Endothelial cell of umbilical vein (primary cell): ENCODE results near the gene DDOST. TPM values are rescaled to one million over a fixed set of nuclear protein-coding genes. Genes with fewer than 3 reads are reported as not detected.

ENCODE experiments used
- BruUV-seq: library from RNA; stranded (reverse); fragments of 400-500 nt; replicated peaks from 2 replicates; lab custom pipeline; 2021; lab: Mats Ljungman, UMichigan
- CTCF ChIA-PET: fragments of 300-600, 350-600 bp; sonication (Branson Sonifier 250); formaldehyde crosslinking; loops from one replicate; lab custom pipeline; 2021; ENCODE audit warnings: antibody characterized with exemption, inconsistent platforms; lab: Charles Lee
- POLR2A ChIA-PET: fragments of 300-600, 350-600 bp; sonication (Branson Sonifier 250); formaldehyde crosslinking; loops from one replicate; lab custom pipeline; 2021; ENCODE audit warnings: antibody characterized with exemption, inconsistent platforms; lab: Charles Lee
- DNase-seq: peaks from one replicate; pipeline ENCODE4 v3.0.0-alpha.2; 2011; ENCODE audit warnings: low read depth, low spot score
- FAIRE-seq: peaks from 2 replicates; lab custom pipeline; 2011; peaks lifted over from hg19 to GRCh38; lab: Jason Lieb, UNC
- H2AFZ ChIP-seq: 2 replicates; pipeline ENCODE4 v1.6.0; 2012; ENCODE audit warnings: low read depth, low read length, control low read depth, inconsistent platforms
- H3K27ac ChIP-seq: 2 replicates; pipeline ENCODE4 v1.5.1; 2011; ENCODE audit warnings: low read depth, mild to moderate bottlenecking, control low read depth, low read length, moderate library complexity; ENCODE audit not compliant: insufficient read depth
- H3K27me3 ChIP-seq, 2 experiments: 2 replicates each; pipeline versions ENCODE4 v1.6.0 to v1.6.1; 2011; ENCODE audit warnings: low read length in 2 of 2, mixed read lengths in 1 of 2; ENCODE audit not compliant: control insufficient read depth in 2 of 2, insufficient read depth in 2 of 2
- H3K36me3 ChIP-seq, 2 experiments: 2 replicates in 1 of 2; 3 replicates in 1 of 2; pipeline ENCODE4 v1.5.1; 2011; ENCODE audit warnings: low read length in 2 of 2, mild to moderate bottlenecking in 1 of 2, moderate library complexity in 1 of 2; ENCODE audit not compliant: control insufficient read depth in 2 of 2, insufficient read depth in 2 of 2; ENCODE audit errors: extremely low read depth in 1 of 2
- H3K4me1 ChIP-seq: 3 replicates; pipeline ENCODE4 v1.5.1; 2011; ENCODE audit warnings: mild to moderate bottlenecking, low read length; ENCODE audit not compliant: control insufficient read depth, insufficient read depth; ENCODE audit errors: extremely low read depth
- H3K4me2 ChIP-seq: 2 replicates; pipeline ENCODE4 v1.6.1; 2011; ENCODE audit warnings: low read length, control low read depth, mixed read lengths; ENCODE audit not compliant: insufficient read depth
- H3K4me3 ChIP-seq, 3 experiments: fragments of 200-600 bp in 1 of 3; sonication (generic), shearing (Covaris generic) in 1 of 3; replicated peaks in 1 of 3; 2 replicates each; pipeline ENCODE4 v1.5.1; 2011 to 2016; ENCODE audit warnings: control low read depth in 3 of 3, low read length in 3 of 3, mild to moderate bottlenecking in 2 of 3, inconsistent platforms in 1 of 3, low read depth in 1 of 3, moderate library complexity in 1 of 3; ENCODE audit not compliant: insufficient read depth in 1 of 3
- H3K79me2 ChIP-seq: 2 replicates; pipeline ENCODE4 v1.6.0; 2012; ENCODE audit warnings: low read length, inconsistent platforms; ENCODE audit not compliant: control insufficient read depth, insufficient read depth
- H3K9ac ChIP-seq: replicated peaks from 2 replicates; pipeline ENCODE3; 2011; ENCODE audit warnings: low read length, control low read depth; ENCODE audit not compliant: insufficient read depth; ENCODE audit errors: extremely low read depth
- H3K9me1 ChIP-seq: replicated peaks from 3 replicates; pipeline ENCODE4 v1.6.0; 2011; ENCODE audit warnings: mild to moderate bottlenecking, low read length; ENCODE audit not compliant: control insufficient read depth, insufficient read depth; ENCODE audit errors: extremely low read depth
- H3K9me3 ChIP-seq: replicated peaks from 2 replicates; pipeline ENCODE4 v1.5.1; 2012; ENCODE audit warnings: low read length, inconsistent platforms; ENCODE audit not compliant: control insufficient read depth, insufficient read depth
- H4K20me1 ChIP-seq: replicated peaks from 2 replicates; pipeline ENCODE3; 2011; ENCODE audit warnings: mild to moderate bottlenecking, low read length; ENCODE audit not compliant: control insufficient read depth, insufficient read depth; ENCODE audit errors: extremely low read depth
- CTCF ChIP-seq, 2 donors: IDR thresholded peaks; 1 replicate in 1 of 2; 2 replicates in 1 of 2; pipeline ENCODE4 v1.5.1; 2011; ENCODE audit warnings: low read length in 2 of 2, mild to moderate bottlenecking in 2 of 2, moderate library complexity in 2 of 2, control low read depth in 1 of 2, inconsistent platforms in 1 of 2, low read depth in 1 of 2; ENCODE audit not compliant: insufficient read depth in 1 of 2; ENCODE audit errors: extremely low read depth in 1 of 2
- GATA2 ChIP-seq: IDR thresholded peaks from 2 replicates; pipeline ENCODE4 v1.7.0; 2011; ENCODE audit warnings: low read depth, mild to moderate bottlenecking, moderate library complexity, mixed read lengths, low read length; ENCODE audit not compliant: insufficient read length, insufficient read depth
- MYC ChIP-seq: IDR thresholded peaks from one replicate; pipeline ENCODE4 v1.6.1; 2011; ENCODE audit warnings: mild to moderate bottlenecking, low read depth, low read length
- POLR2A ChIP-seq: IDR thresholded peaks from 2 replicates; pipeline ENCODE4 v1.6.1; 2012; ENCODE audit warnings: low read depth, mild to moderate bottlenecking, control low read depth, low read length
- POLR2AphosphoS5 ChIP-seq: IDR thresholded peaks from 2 replicates; pipeline ENCODE4 v1.6.1; 2012; ENCODE audit warnings: low read depth, mild to moderate bottlenecking, control low read depth, low read length, moderate library complexity; ENCODE audit not compliant: insufficient read depth
- dilution Hi-C: fragments of 300-500 bp; cut with MboI; formaldehyde crosslinking; loops from one replicate; pipeline ENCODE4 v1.15.0; 2019; ENCODE audit warnings: low sequenced_read_pairs; ENCODE audit not compliant: extremely low pct_ligation_motif_present
- intact Hi-C: fragments of 100-400 bp; cut with micrococcal nuclease; formaldehyde crosslinking; loops from one replicate; pipeline ENCODE4 v1.10.0; 2022
- polyA plus RNA-seq, 4 experiments: library from polyadenylated mRNA; depleted of rRNA in 3 of 4; stranded (reverse) in 3 of 4; unstranded in 1 of 4; fragments of >200 nt; gene quantifications; 2 replicates each; pipeline versions ENCODE4 v1.2.1 to v1.2.3, GENCODE V29; 2011 to 2012; ENCODE audit warnings: missing spikeins in 1 of 4
- total RNA-seq: library from RNA; stranded (reverse); gene quantifications from 2 replicates; pipeline ENCODE4 v1.2.3, GENCODE V29; 2021
- TF ChIP-seq, protein P1 (sequence below): IDR thresholded peaks from 2 replicates; pipeline ENCODE4 v1.6.1; 2011; ENCODE audit not compliant: insufficient read depth, insufficient read length

DDOST gene
- total and polyA plus RNA-seq, 2 donors (not counting 3 experiments of a cell fraction or from before 2014, with no cell fraction given) = 319 to 533 TPM

DNA sequence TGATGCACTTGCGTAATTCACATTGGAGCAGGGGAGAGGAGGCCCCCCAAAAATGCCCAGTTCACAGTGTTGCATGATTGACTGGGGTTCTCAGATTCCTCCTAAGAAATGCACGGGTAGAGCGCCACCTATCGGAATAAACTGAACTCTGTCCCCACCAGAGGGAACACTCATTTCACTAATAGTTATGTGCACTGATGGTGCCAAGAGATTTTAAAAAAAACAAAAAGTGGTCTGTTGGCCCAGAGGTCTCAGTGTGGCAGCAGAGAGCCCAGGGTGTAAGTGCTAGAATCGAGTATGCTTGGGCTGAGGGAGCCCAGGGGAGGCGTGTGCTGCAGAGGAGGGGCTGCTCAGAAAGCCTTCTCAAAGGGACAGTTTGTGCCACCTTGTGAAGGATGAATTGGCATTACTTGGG is 21.0 kb downstream of the DDOST start:
- Histone ChIP-seq H3K9me1 (no peaks in the 10 kb centered on the region), H3K9ac (no peak overlapping the region), H3K9me3 (no peaks in the 10 kb centered on the region), H3K27me3 (no peaks in the 10 kb centered on the region), H2AFZ (no peak overlapping the region), H4K20me1 (no peaks in the 10 kb centered on the region), H3K79me2 (no peaks in the 10 kb centered on the region), H3K4me1 (no peaks in the 10 kb centered on the region), H3K27ac (no peak overlapping the region), H3K36me3 (peaks cover 2 to 25% of the 10 kb centered on the region in 2 experiments), H3K4me2 (no peak overlapping the region), H3K4me3 (no peak overlapping the region)
- BruUV-seq = no TSS peak
- CTCF ChIA-PET = interaction anchor here (0.6 to 2.5 kb wide), 4 partner anchors 10 to 117 kb away, joined by 5 to 39 read pairs (median 7); no protein-coding TSS in a partner anchor
- peak; percentile 78 for FAIRE-seq
- dilution Hi-C loops (no loop called here), intact Hi-C loops (loop anchor here (1.0 kb wide), 2 partner anchors 65 to 118 kb away; no protein-coding TSS in a partner anchor)
- peak; percentile 67 to 84 for TF ChIP-seq CTCF (IDR thresholded peaks at IDR 0.05; ENCODE audit: extremely low read depth in 1 of 2, insufficient read depth in 1 of 2, low read depth in 1 of 2, low read length in 2 of 2)
- TF ChIP-seq MYC = no peak
- TF ChIP-seq, protein P1, sequence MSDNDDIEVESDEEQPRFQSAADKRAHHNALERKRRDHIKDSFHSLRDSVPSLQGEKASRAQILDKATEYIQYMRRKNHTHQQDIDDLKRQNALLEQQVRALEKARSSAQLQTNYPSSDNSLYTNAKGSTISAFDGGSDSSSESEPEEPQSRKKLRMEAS = no peak
- no peak for TF ChIP-seq POLR2AphosphoS5
- no peak for TF ChIP-seq POLR2A
- TF ChIP-seq GATA2 = no peak
- POLR2A ChIA-PET = no interaction called here
- peak; percentile 58 for DNase-seq
